HT-29 (cell line): Measurements from ENCODE around the gene NPSR1. TPM values are rescaled to one million over a fixed set of nuclear protein-coding genes. Genes with fewer than 3 reads are reported as not detected.

Source experiments
- DNase-seq: peaks from one replicate; pipeline ENCODE4 v3.0.0-alpha.2; 2015; ENCODE audit warnings: low spot score
- total RNA-seq: library from RNA; depleted of rRNA; stranded (reverse); fragments of >200 nt; shearing (Covaris generic); gene quantifications from 2 replicates; pipeline ENCODE4 v1.2.3, GENCODE V29; 2014

NPSR1 gene
- total RNA-seq, 1 experiment from 2014 or later, result 3.0 TPM

GRCh38 chr7:34720289-34720688 is 62.3 kb downstream of the NPSR1 start:
- no peak for DNase-seq

- DNase-seq, result no peak
Observed at GRCh38 chr7:34723338-34723737, 65.3 kb downstream of the NPSR1 start.

GRCh38 chr7:34723866-34724490 is 66.0 kb downstream of the NPSR1 start:
- no peak for DNase-seq

- no peak for DNase-seq
Observed at GRCh38 chr7:34726221-34726620, 68.2 kb downstream of the NPSR1 start.

GRCh38 chr7:34727464-34727995 is 69.5 kb downstream of the NPSR1 start:
- DNase-seq, result no peak

- no peak for DNase-seq
Observed at GRCh38 chr7:34728156-34728555, 70.1 kb downstream of the NPSR1 start.

GRCh38 chr7:34734771-34735170 is 76.8 kb downstream of the NPSR1 start:
- DNase-seq, result no peak

- no peak for DNase-seq
Observed at GRCh38 chr7:34735526-34735925, 77.5 kb downstream of the NPSR1 start.

GRCh38 chr7:34739651-34740300 is 81.8 kb downstream of the NPSR1 start:
- DNase-seq, result no peak

GRCh38 chr7:34740840-34741239 is 82.8 kb downstream of the NPSR1 start:
- no peak for DNase-seq

GRCh38 chr7:34747176-34747781 is 89.3 kb downstream of the NPSR1 start:
- no peak for DNase-seq

GRCh38 chr7:34747867-34748727 is 90.1 kb downstream of the NPSR1 start:
- DNase-seq, result peak; percentile 99

GRCh38 chr7:34748728-34749089 is 90.7 kb downstream of the NPSR1 start:
- no peak for DNase-seq

GRCh38 chr7:34749446-34749845 is 91.4 kb downstream of the NPSR1 start:
- no peak for DNase-seq

- no peak for DNase-seq
Observed at GRCh38 chr7:34750209-34750608, 92.2 kb downstream of the NPSR1 start.

GRCh38 chr7:34750636-34751035 is 92.6 kb downstream of the NPSR1 start:
- no peak for DNase-seq

GRCh38 chr7:34751725-34752643 is 94.0 kb downstream of the NPSR1 start:
- peak; percentile 9 for DNase-seq

GRCh38 chr7:34752929-34753328 is 94.9 kb downstream of the NPSR1 start:
- DNase-seq, result no peak

GRCh38 chr7:34755008-34755407 is 97.0 kb downstream of the NPSR1 start:
- no peak for DNase-seq

- no peak for DNase-seq
Observed at GRCh38 chr7:34756025-34756437, 98.0 kb downstream of the NPSR1 start.

- DNase-seq, result no peak
Observed at GRCh38 chr7:34756691-34757090, 98.7 kb downstream of the NPSR1 start.
